ENCODE results near the gene NUP42.

DNA sequence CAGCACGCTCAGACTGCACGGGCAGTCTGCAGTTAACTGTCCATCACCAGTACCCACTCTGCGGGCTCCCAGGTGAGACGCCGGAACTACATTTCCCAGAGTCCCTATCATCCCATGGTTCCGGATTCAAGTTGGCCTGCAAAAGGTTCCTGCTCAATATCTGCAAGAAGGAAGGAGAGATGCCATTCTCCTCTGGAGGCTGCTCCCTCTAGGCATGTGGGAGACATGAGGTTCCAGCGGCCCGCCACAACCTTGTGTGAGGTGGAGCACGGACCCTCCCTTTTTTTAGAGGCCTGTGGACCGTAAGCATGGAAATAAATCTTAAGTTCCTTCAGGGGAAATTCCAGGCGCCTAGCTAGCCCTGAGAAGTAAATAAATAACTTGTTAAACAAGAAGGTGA, 29.7 kb downstream of the NUP42 start:
- TF ChIP-seq, protein P1, sequence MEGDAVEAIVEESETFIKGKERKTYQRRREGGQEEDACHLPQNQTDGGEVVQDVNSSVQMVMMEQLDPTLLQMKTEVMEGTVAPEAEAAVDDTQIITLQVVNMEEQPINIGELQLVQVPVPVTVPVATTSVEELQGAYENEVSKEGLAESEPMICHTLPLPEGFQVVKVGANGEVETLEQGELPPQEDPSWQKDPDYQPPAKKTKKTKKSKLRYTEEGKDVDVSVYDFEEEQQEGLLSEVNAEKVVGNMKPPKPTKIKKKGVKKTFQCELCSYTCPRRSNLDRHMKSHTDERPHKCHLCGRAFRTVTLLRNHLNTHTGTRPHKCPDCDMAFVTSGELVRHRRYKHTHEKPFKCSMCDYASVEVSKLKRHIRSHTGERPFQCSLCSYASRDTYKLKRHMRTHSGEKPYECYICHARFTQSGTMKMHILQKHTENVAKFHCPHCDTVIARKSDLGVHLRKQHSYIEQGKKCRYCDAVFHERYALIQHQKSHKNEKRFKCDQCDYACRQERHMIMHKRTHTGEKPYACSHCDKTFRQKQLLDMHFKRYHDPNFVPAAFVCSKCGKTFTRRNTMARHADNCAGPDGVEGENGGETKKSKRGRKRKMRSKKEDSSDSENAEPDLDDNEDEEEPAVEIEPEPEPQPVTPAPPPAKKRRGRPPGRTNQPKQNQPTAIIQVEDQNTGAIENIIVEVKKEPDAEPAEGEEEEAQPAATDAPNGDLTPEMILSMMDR (IDR thresholded peaks at IDR 0.05; ENCODE audit: insufficient read depth, low read length), result no peak
- TF ChIP-seq, protein P2, sequence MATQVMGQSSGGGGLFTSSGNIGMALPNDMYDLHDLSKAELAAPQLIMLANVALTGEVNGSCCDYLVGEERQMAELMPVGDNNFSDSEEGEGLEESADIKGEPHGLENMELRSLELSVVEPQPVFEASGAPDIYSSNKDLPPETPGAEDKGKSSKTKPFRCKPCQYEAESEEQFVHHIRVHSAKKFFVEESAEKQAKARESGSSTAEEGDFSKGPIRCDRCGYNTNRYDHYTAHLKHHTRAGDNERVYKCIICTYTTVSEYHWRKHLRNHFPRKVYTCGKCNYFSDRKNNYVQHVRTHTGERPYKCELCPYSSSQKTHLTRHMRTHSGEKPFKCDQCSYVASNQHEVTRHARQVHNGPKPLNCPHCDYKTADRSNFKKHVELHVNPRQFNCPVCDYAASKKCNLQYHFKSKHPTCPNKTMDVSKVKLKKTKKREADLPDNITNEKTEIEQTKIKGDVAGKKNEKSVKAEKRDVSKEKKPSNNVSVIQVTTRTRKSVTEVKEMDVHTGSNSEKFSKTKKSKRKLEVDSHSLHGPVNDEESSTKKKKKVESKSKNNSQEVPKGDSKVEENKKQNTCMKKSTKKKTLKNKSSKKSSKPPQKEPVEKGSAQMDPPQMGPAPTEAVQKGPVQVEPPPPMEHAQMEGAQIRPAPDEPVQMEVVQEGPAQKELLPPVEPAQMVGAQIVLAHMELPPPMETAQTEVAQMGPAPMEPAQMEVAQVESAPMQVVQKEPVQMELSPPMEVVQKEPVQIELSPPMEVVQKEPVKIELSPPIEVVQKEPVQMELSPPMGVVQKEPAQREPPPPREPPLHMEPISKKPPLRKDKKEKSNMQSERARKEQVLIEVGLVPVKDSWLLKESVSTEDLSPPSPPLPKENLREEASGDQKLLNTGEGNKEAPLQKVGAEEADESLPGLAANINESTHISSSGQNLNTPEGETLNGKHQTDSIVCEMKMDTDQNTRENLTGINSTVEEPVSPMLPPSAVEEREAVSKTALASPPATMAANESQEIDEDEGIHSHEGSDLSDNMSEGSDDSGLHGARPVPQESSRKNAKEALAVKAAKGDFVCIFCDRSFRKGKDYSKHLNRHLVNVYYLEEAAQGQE (IDR thresholded peaks at IDR 0.05; ENCODE audit: insufficient replicate concordance, low read depth), result no peak
- TF ChIP-seq POLR2AphosphoS5 (IDR thresholded peaks at IDR 0.05; ENCODE audit: low read depth) (no peak), SPI1 (IDR thresholded peaks at IDR 0.05; ENCODE audit: borderline replicate concordance, low read depth) (no peak)
